Caco-2 (cell line): ENCODE measurements around the gene MBP. TPM values are rescaled to one million over a fixed set of nuclear protein-coding genes. Genes with fewer than 3 reads are reported as not detected.

Experiments used
- BruUV-seq: library from RNA; stranded (reverse); fragments of 400-500 nt; replicated peaks from 2 replicates; lab custom pipeline; 2021; lab: Mats Ljungman, UMichigan
- CTCF ChIA-PET: fragments of 300-600 bp; sonication (Branson Sonifier 250); formaldehyde crosslinking; loops from one replicate; lab custom pipeline; 2022; ENCODE audit warnings: antibody characterized with exemption; lab: Charles Lee
- POLR2A ChIA-PET: fragments of 300-600 bp; sonication (Branson Sonifier 250); formaldehyde crosslinking; loops from one replicate; lab custom pipeline; 2022; ENCODE audit warnings: antibody characterized with exemption; lab: Charles Lee
- DNase-seq, 2 experiments: peaks; one replicate each; pipeline versions ENCODE4 v3.0.0 to v3.0.0-alpha.2; 2020 to 2022
- H3K27me3 ChIP-seq: replicated peaks from 2 replicates; pipeline ENCODE4 v1.6.0; 2011; ENCODE audit warnings: low read length; ENCODE audit not compliant: control insufficient read depth, insufficient read depth
- H3K36me3 ChIP-seq: 2 replicates; pipeline ENCODE4 v1.5.1; 2011; ENCODE audit warnings: low read length; ENCODE audit not compliant: control insufficient read depth, insufficient read depth
- H3K4me1 ChIP-seq: fragments of 250-450 bp; sonication (Bioruptor Pico); 2 replicates; pipeline ENCODE4 v1.5.1; 2020; ENCODE audit warnings: mild to moderate bottlenecking
- H3K4me3 ChIP-seq: 2 replicates; pipeline ENCODE4 v1.5.1; 2011; ENCODE audit warnings: low read depth, mild to moderate bottlenecking, control low read depth, low read length
- H3K9me3 ChIP-seq: fragments of 250-450 bp; sonication (Bioruptor Pico); 2 replicates; pipeline ENCODE4 v1.5.1; 2020; ENCODE audit warnings: mild to moderate bottlenecking, moderate library complexity
- H3K27ac Mint-ChIP-seq: one replicate; pipeline ENCODE4 v1.8.0; 2022; ENCODE audit warnings: mixed read lengths; ENCODE audit not compliant: unreplicated experiment
- H3K27me3 Mint-ChIP-seq: one replicate; pipeline ENCODE4 v1.8.0; 2022; ENCODE audit warnings: mixed read lengths; ENCODE audit not compliant: insufficient read depth, unreplicated experiment
- H3K36me3 Mint-ChIP-seq: one replicate; pipeline ENCODE4 v1.8.0; 2022; ENCODE audit warnings: mild to moderate bottlenecking, mixed read lengths; ENCODE audit not compliant: insufficient read depth, unreplicated experiment
- H3K4me1 Mint-ChIP-seq: one replicate; pipeline ENCODE4 v1.8.0; 2022; ENCODE audit warnings: low read depth, mixed read lengths; ENCODE audit not compliant: unreplicated experiment
- H3K4me3 Mint-ChIP-seq: one replicate; pipeline ENCODE4 v1.8.0; 2022; ENCODE audit warnings: mild to moderate bottlenecking, moderate library complexity, mixed read lengths; ENCODE audit not compliant: unreplicated experiment
- H3K9me3 Mint-ChIP-seq: one replicate; pipeline ENCODE4 v1.8.0; 2022; ENCODE audit warnings: mixed read lengths; ENCODE audit not compliant: unreplicated experiment
- intact Hi-C: fragments of 100-400 bp; cut with micrococcal nuclease; formaldehyde crosslinking; loops from one replicate; pipeline ENCODE4 v1.10.0; 2022; ENCODE audit not compliant: unreplicated experiment
- total RNA-seq: library from RNA; stranded (reverse); gene quantifications from 2 replicates; pipeline ENCODE4 v1.2.3, GENCODE V29; 2022
- TF ChIP-seq, protein P1 (sequence below), 2 experiments: fragments of 200-600 bp in 1 of 2; IDR thresholded peaks; 1 replicate in 1 of 2; 2 replicates in 1 of 2; pipeline versions ENCODE4 v1.5.1 to v1.8.0; 2011 to 2022; ENCODE audit warnings: antibody characterized with exemption in 1 of 2, control low read depth in 1 of 2, inconsistent platforms in 1 of 2, low read depth in 1 of 2, low read length in 1 of 2, mild to moderate bottlenecking in 1 of 2, moderate library complexity in 1 of 2; ENCODE audit not compliant: insufficient read depth in 1 of 2, severe bottlenecking in 1 of 2, unreplicated experiment in 1 of 2

MBP gene
- total RNA-seq, 1 experiment from 2014 or later: 11.4 TPM

DNA sequence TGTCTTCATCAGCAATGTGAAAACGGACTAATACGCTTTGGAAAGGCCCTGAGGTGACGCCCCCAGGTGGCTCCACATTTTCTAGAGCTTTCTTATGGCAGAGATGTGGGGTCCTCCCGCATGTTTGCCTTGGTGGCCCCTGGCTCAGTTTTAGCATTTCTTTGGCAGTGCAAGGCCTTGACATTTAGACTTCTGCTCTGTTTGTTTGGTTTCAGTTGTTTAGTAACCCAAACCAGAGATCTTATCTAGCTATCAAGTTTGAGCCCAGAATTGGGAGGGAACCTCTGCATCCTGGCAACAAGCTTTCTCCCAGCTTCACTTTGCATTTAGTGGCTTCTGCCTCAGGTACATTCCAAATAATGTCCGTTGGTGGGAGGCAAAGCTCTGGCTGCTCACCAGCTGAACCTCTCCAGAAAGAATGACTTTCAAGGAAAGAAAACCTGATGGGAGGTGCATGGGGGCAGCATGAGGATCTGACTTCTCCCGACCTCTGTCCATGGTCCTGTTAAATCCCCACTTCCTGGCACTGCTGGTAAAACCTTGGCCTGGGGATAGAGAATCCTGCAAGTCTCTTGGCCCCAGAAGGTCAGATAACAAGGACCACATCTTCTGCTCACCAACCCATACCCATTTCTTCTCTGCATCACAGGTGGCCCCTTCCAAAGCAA lies 12.0 kb upstream of the MBP start:
- Mint-ChIP-seq H3K9me3 (peaks cover 9% of the 10 kb centered on the region), H3K4me1 (no peaks in the 10 kb centered on the region), H3K27ac (no peak overlapping the region), H3K36me3 (peaks cover 8% of the 10 kb centered on the region), H3K4me3 (no peak overlapping the region), H3K27me3 (no peaks in the 10 kb centered on the region)
- BruUV-seq: no TSS peak
- Histone ChIP-seq H3K27me3 (no peaks in the 10 kb centered on the region), H3K9me3 (no peaks in the 10 kb centered on the region), H3K36me3 (no peaks in the 10 kb centered on the region), H3K4me3 (no peak overlapping the region), H3K4me1 (no peaks in the 10 kb centered on the region)
- ChIA-PET CTCF (no interaction called here), POLR2A (no interaction called here)
- TF ChIP-seq, protein P1, sequence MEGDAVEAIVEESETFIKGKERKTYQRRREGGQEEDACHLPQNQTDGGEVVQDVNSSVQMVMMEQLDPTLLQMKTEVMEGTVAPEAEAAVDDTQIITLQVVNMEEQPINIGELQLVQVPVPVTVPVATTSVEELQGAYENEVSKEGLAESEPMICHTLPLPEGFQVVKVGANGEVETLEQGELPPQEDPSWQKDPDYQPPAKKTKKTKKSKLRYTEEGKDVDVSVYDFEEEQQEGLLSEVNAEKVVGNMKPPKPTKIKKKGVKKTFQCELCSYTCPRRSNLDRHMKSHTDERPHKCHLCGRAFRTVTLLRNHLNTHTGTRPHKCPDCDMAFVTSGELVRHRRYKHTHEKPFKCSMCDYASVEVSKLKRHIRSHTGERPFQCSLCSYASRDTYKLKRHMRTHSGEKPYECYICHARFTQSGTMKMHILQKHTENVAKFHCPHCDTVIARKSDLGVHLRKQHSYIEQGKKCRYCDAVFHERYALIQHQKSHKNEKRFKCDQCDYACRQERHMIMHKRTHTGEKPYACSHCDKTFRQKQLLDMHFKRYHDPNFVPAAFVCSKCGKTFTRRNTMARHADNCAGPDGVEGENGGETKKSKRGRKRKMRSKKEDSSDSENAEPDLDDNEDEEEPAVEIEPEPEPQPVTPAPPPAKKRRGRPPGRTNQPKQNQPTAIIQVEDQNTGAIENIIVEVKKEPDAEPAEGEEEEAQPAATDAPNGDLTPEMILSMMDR (IDR thresholded peaks at IDR 0.05; ENCODE audit: insufficient read depth in 1 of 2, low read depth in 1 of 2, low read length in 1 of 2, severe bottlenecking in 1 of 2, unreplicated experiment in 1 of 2): no peak
- no peak for DNase-seq
- intact Hi-C loops: no loop called here

GRCh38 chr18:77144046-77144445 lies 11.5 kb upstream of the MBP start:
- Histone ChIP-seq H3K4me3 (no peak overlapping the region), H3K4me1 (no peaks in the 10 kb centered on the region), H3K9me3 (no peaks in the 10 kb centered on the region), H3K36me3 (no peaks in the 10 kb centered on the region), H3K27me3 (no peaks in the 10 kb centered on the region)
- CTCF ChIA-PET: no interaction called here
- Mint-ChIP-seq H3K4me1 (no peaks in the 10 kb centered on the region), H3K4me3 (no peak overlapping the region), H3K27ac (no peak overlapping the region), H3K27me3 (no peaks in the 10 kb centered on the region), H3K36me3 (peaks cover 9% of the 10 kb centered on the region), H3K9me3 (peaks cover 9% of the 10 kb centered on the region)
- intact Hi-C loops: no loop called here
- no TSS peak for BruUV-seq
- no peak for DNase-seq
- TF ChIP-seq, protein P1 (IDR thresholded peaks at IDR 0.05; ENCODE audit: insufficient read depth in 1 of 2, low read depth in 1 of 2, low read length in 1 of 2, severe bottlenecking in 1 of 2, unreplicated experiment in 1 of 2): no peak
- POLR2A ChIA-PET: no interaction called here

DNA sequence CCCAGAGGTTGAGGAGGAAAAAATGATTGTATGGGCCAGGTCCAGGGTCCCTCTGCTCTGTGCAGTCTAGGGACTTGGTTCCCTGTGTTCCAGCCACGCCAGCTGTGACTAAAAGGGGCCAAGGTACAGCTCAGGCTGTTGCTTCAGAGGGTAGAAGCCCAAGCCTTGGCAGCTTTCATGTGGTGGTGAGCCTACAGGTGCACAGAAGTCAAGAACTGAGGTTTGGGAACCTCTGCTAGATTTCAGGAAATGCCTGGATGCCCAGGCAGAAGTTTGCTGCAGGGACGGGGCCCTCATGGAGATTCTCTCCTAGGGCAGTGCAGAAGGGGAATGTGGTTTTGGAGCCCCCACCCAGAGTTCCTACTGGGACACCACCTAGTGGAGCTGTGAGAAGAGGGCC lies 10.6 kb upstream of the MBP start:
- ChIA-PET CTCF (no interaction called here), POLR2A (no interaction called here)
- Histone ChIP-seq H3K27me3 (no peaks in the 10 kb centered on the region), H3K4me1 (no peaks in the 10 kb centered on the region), H3K36me3 (no peaks in the 10 kb centered on the region), H3K9me3 (no peaks in the 10 kb centered on the region), H3K4me3 (no peak overlapping the region)
- no peaks in the 10 kb centered on the region for H3K27me3 Mint-ChIP-seq
- no peaks in the 10 kb centered on the region for H3K4me1 Mint-ChIP-seq
- TF ChIP-seq, protein P1 (IDR thresholded peaks at IDR 0.05; ENCODE audit: insufficient read depth in 1 of 2, low read depth in 1 of 2, low read length in 1 of 2, severe bottlenecking in 1 of 2, unreplicated experiment in 1 of 2): no peak
- BruUV-seq: no TSS peak
- H3K4me3 Mint-ChIP-seq: no peak overlapping the region
- H3K27ac Mint-ChIP-seq: no peak overlapping the region
- DNase-seq: no peak
- intact Hi-C loops: no loop called here
- H3K9me3 Mint-ChIP-seq: peaks cover 9% of the 10 kb centered on the region
- peaks cover 9% of the 10 kb centered on the region for H3K36me3 Mint-ChIP-seq
